Erythroblast (primary cell): ENCODE data around the gene CEBPG.

Source experiments
- DNase-seq, 2 experiments: peaks; one replicate each; lab custom pipeline; 2025; lab: John Stamatoyannopoulos, UW
- GATA1 ChIP-seq: IDR thresholded peaks from 2 replicates; pipeline ENCODE4 v1.6.1; 2011; ENCODE audit warnings: low read depth, mild to moderate bottlenecking, control low read depth, low read length, moderate library complexity
- POLR2A ChIP-seq: IDR thresholded peaks from 2 replicates; pipeline ENCODE4 v1.6.1; 2011; ENCODE audit warnings: mild to moderate bottlenecking, low read length

CEBPG gene

GRCh38 chr19:33382006-33382405, 8.5 kb downstream of the CEBPG start:
- TF ChIP-seq POLR2A (no peak), GATA1 (no peak)
- no peak for DNase-seq

GRCh38 chr19:33382982-33383381, 9.5 kb downstream of the CEBPG start:
- no peak for TF ChIP-seq POLR2A
- TF ChIP-seq GATA1 = no peak
- no peak for DNase-seq

- no peak for TF ChIP-seq GATA1
- TF ChIP-seq POLR2A = no peak
- no peak for DNase-seq
Observed at GRCh38 chr19:33383720-33384292, 10.3 kb downstream of the CEBPG start.

- no peak for DNase-seq
- no peak for TF ChIP-seq GATA1
- no peak for TF ChIP-seq POLR2A
Observed at GRCh38 chr19:33384983-33385382, 11.5 kb downstream of the CEBPG start.

GRCh38 chr19:33385956-33386355, 12.4 kb downstream of the CEBPG start:
- DNase-seq = no peak
- no peak for TF ChIP-seq POLR2A
- TF ChIP-seq GATA1 = no peak

GRCh38 chr19:33386361-33386858, 12.9 kb downstream of the CEBPG start:
- TF ChIP-seq GATA1 (no peak), POLR2A (no peak)
- no peak for DNase-seq

- DNase-seq = no peak
- TF ChIP-seq POLR2A = no peak
- TF ChIP-seq GATA1 = no peak
Observed at GRCh38 chr19:33387351-33388230, 14.1 kb downstream of the CEBPG start.

- no peak for TF ChIP-seq GATA1
- TF ChIP-seq POLR2A = no peak
- DNase-seq = no peak
Observed at GRCh38 chr19:33388231-33388724, 14.8 kb downstream of the CEBPG start.

- TF ChIP-seq POLR2A (no peak), GATA1 (no peak)
- DNase-seq = no peak
Observed at GRCh38 chr19:33388725-33389420, 15.4 kb downstream of the CEBPG start.

- no peak for DNase-seq
- no peak for TF ChIP-seq GATA1
- no peak for TF ChIP-seq POLR2A
Observed at GRCh38 chr19:33389421-33390100, 16.1 kb downstream of the CEBPG start.

GRCh38 chr19:33390101-33390907, 16.8 kb downstream of the CEBPG start:
- no peak for DNase-seq
- TF ChIP-seq POLR2A (no peak), GATA1 (no peak)

GRCh38 chr19:33390908-33391630, 17.6 kb downstream of the CEBPG start:
- DNase-seq = no peak
- TF ChIP-seq POLR2A (no peak), GATA1 (no peak)

- TF ChIP-seq GATA1 (no peak), POLR2A (no peak)
- DNase-seq = no peak
Observed at GRCh38 chr19:33391631-33392249, 18.2 kb downstream of the CEBPG start.
